ENCODE results near the gene SKIDA1.
"Not testable (repeated sequence)": the region's sequence is repeated elsewhere in the genome, so short reads cannot be mapped to it uniquely, and the experiment has no call there.

Gene SKIDA1

GRCh38 chr10:21525367-21526187 lies at the start of gene SKIDA1:
TSS of gene SKIDA1 (minus strand) at chr10:21525682. CDS start at chr10:21517822, 7,860 bp downstream.
- in situ Hi-C loops (cut with MboI; ENCODE audit: low sequenced_read_pairs), result no loop called here

DNA sequence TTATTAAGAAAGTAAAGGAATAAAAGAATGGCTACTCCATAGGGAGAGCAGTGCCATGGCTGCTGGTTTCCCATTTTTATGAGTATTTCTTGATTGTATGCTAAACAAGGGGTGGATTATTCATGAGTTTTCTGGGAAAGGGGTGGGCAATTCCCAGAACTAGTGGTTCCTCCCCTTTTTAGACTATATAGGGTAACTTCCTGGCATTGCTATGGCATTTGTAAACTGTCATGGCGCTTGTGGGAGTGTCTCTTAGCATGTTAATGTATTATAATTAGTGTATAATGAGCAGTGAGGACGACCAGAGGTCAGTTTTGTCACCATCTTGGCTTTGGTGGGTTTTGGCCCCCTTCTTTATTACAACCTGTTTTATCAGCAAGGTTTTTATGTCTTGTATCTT lies 49.0 kb upstream of the SKIDA1 start:
- in situ Hi-C loops (cut with MboI; ENCODE audit: low sequenced_read_pairs), result not testable (repeated sequence)

DNA sequence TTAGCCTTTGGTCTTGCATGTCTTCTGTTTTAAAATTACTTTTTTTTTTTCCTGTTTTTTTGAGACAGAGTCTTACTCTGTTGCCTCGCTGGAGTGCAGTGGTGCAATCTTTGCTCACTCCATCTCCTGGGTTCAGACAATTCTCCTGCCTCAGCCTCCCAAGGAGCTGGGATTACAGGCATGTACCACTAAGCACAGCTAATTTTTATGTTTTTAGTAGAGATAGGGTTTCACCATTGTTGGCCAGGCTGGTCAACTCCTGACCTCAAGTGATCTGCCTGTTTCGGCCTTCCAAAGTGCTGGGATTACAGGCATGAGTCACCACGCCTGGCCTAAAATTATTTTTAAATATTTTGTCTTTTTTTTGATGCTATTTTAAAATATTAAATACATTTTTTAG lies 47.1 kb upstream of the SKIDA1 start:
- in situ Hi-C loops (cut with MboI; ENCODE audit: low sequenced_read_pairs), result no loop called here

- in situ Hi-C loops (cut with MboI; ENCODE audit: low sequenced_read_pairs), result no loop called here
These were observed 45.5 kb upstream of the SKIDA1 start for GRCh38 chr10:21570761-21571521.

- in situ Hi-C loops (cut with MboI; ENCODE audit: low sequenced_read_pairs), result not testable (repeated sequence)
These were observed 33.5 kb upstream of the SKIDA1 start for GRCh38 chr10:21558984-21559383.

GRCh38 chr10:21556527-21556926 lies 31.0 kb upstream of the SKIDA1 start:
- in situ Hi-C loops (cut with MboI; ENCODE audit: low sequenced_read_pairs), result no loop called here

DNA sequence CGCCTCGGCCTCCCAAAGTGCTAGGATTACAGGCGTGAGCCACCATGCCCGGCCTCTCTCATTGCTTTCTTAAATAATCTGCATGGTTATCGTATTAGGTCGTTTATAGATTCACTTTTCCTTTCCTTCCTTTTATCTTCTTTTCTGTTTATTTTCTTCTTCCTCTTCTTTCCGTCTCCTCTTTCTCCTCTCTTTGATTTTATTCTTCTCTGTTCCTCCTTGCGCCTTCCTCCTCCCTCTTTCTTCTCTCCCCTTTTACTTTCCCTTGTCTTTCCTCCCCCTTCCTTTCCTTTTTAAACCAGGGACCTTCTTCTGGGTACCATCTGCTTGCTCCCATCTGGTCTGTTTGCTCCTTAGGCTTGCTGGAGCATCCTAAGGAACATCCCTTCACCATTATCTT lies 27.2 kb upstream of the SKIDA1 start:
- in situ Hi-C loops (cut with MboI; ENCODE audit: low sequenced_read_pairs), result no loop called here

GRCh38 chr10:21547246-21547645 lies 21.8 kb upstream of the SKIDA1 start:
- in situ Hi-C loops (cut with MboI; ENCODE audit: low sequenced_read_pairs), result no loop called here

- in situ Hi-C loops (cut with MboI; ENCODE audit: low sequenced_read_pairs), result not testable (repeated sequence)
These were observed 15.2 kb upstream of the SKIDA1 start for GRCh38 chr10:21540701-21541100.

- in situ Hi-C loops (cut with MboI; ENCODE audit: low sequenced_read_pairs), result no loop called here
These were observed 11.4 kb upstream of the SKIDA1 start for GRCh38 chr10:21536874-21537273.

DNA sequence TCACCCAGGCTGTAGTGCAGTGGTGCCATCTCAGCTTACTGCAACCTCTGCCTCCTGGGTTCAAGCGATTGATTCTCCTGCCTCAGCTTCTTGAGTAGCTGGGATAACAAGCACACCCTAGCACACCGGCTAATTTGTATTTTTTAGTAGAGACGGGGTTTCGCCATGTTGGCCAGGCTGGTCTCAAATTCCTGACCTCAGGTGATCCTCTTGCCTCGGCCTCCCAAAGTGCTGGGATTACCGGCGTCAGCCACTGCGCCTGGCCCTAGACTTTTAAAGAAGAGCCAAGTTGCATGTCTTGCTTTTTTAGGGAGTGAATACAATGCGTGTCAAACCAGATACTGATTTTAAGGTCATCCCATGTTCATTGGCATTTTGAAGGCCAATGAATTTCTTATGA lies 10.5 kb upstream of the SKIDA1 start:
- in situ Hi-C loops (cut with MboI; ENCODE audit: low sequenced_read_pairs), result not testable (repeated sequence)

GRCh38 chr10:21535494-21535965 lies 10.0 kb upstream of the SKIDA1 start:
- in situ Hi-C loops (cut with MboI; ENCODE audit: low sequenced_read_pairs), result no loop called here

DNA sequence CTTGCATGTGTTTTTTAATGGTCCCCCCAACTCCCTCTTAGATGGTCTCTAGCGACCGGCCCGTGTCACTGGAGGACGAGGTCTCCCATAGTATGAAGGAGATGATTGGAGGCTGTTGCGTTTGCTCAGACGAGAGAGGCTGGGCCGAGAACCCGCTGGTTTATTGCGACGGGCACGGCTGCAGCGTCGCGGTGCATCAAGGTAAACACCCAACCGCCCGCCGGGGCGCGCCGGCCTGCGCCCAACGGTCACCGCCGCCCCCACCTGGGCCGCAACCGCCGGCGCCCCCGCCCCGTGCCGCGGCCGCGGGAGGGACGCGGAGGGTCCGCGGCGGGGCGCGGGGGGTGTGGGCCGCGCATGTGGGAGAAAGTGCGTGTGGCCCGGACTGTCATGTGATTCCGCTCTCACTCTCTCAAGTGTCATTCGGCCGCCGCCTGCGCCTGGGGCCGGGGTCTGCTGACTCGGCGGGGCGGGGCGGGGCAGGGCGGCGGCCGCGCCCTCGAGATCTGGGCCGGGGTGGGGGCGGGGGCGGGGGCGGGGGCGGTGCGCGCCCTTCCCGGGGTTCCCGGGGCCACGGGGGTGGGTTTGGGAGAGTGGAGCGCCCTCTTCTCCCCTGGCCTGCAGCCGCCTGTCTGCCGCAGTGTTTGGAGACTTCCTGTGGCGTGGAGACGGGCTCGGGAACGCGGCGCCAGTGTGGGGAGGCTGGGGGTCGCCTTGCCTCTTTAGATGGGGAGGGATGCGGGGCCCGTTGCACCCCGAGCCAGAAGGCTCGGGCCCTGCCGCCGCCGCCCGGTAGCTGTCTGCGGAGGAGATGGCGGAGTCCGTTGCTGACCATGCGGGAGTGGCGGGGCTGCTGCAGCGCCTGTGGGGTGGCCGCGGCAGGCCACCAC lies 9.4 kb upstream of the SKIDA1 start:
- in situ Hi-C loops (cut with MboI; ENCODE audit: low sequenced_read_pairs), result no loop called here

DNA sequence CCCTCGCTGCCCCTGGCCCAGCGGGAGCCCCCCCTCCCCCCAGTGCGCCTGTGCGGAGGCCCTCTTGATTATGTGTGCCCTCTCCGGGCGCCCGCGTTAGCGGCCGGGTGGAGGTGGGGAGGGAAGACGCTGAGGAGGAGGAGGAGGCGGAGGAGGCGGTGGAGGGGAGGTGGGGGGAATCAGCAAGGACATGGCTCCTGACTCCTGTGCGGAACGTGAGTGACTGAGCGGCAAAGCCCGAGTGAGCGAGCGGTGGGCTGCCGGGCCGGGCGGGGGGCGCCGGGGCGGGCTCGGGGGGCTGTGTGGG lies 8.8 kb upstream of the SKIDA1 start:
- in situ Hi-C loops (cut with MboI; ENCODE audit: low sequenced_read_pairs), result no loop called here

- in situ Hi-C loops (cut with MboI; ENCODE audit: low sequenced_read_pairs), result no loop called here
These were observed 8.2 kb upstream of the SKIDA1 start, which contains the start of gene MLLT10 for GRCh38 chr10:21533467-21534279. TSS of gene MLLT10 (plus strand) at chr10:21534232. CDS start at chr10:21534645, 413 bp downstream.

- in situ Hi-C loops (cut with MboI; ENCODE audit: low sequenced_read_pairs), result no loop called here
These were observed 7.4 kb upstream of the SKIDA1 start for GRCh38 chr10:21532694-21533466.

- in situ Hi-C loops (cut with MboI; ENCODE audit: low sequenced_read_pairs), result no loop called here
These were observed 5.7 kb upstream of the SKIDA1 start for GRCh38 chr10:21531164-21531563.

- in situ Hi-C loops (cut with MboI; ENCODE audit: low sequenced_read_pairs), result no loop called here
These were observed 5.2 kb upstream of the SKIDA1 start for GRCh38 chr10:21530641-21531040.

- in situ Hi-C loops (cut with MboI; ENCODE audit: low sequenced_read_pairs), result no loop called here
These were observed 4.7 kb upstream of the SKIDA1 start for GRCh38 chr10:21530168-21530567.
